HG02885 (cell line): ENCODE results near the gene FLT4.

Experiments
- ATAC-seq: cut with Tn5 transposase; IDR thresholded peaks from one replicate; pipeline ENCODE4 v1.9.1; 2021; ENCODE audit warnings: mild to moderate bottlenecking; ENCODE audit not compliant: unreplicated experiment, poor library complexity

The FLT4 gene

DNA sequence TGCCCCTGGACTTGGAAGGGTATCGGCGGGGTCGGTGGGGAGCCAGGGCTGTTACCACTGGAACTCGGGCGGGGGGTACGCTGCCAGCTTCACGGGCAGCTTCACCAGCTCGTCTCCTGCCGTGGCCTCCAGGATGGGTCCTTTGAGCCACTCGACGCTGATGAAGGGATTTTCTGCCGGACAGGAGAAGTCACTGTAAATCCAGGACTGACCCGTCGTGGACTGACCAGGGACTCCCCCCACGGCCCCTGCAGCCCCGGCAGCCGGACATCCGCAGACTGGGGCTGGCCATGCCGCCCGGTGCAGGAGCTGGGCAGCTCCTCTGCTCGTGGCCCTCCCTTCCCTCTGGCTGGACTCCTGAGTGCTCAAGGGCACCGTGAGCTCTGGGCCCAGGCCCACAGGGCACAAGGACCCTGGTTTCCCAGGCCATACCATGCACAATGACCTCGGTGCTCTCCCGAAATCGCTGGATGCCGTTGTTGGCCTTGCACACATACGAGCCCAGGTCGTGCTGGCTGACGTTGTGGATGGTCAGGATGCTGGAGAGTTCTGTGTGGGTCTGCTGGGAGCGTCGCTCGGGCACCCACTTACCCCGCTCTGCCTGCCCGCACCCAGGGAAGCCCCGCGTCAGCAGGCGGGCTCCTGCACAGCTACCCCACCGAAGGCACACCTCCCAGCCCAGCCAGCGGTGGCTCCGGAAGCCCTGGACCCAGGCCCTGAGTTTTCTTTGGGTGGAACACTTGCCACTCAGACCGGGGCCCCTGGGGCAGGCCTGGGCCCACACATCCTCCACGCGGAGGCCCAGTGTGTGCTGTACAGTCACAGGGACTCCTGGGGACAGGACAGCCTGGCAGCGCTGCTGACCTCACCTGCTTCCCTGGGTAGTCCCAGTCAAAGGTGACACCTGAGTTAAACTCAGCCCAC is 20.3 kb downstream of the FLT4 start:
- no peak for ATAC-seq

- ATAC-seq = no peak
Measured at GRCh38 chr5:180628211-180628610, 21.2 kb downstream of the FLT4 start.

DNA sequence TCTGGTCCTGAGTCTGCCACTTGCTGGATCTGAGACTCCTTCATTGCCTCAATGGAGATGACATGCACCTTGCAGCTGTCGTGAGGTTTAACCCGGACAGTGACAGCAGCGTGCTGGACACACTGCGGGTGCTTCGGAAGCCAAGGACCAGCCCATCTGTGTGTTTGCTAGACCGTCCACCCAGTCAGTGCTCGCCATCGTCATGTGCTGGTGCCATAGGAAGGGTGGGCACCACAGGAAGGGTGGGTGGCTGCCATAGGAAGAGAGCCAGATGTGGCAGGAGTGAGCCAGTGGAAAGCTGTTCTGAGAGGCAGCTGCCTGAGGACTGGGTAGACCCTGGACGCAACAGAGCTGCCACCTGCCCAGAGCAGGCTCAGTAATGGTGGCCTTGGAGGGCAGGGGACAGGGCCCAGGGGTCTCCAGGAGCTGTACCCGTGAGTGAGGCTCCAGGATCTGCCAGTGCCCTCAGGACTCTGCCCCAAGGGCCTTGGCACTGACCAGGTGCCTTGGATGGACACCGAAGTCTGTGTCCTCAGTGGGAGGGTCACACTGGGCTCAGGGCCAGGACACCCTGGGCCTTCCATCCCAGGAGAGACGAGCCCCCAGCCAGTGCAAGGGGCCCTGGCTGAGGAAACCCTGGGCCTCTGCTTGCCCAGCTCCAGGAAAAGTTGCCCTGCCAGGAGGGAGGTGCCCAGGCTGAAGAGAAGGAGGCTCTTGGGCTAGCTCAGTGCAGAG is 21.8 kb downstream of the FLT4 start:
- ATAC-seq = no peak

- no peak for ATAC-seq
Measured at GRCh38 chr5:180626661-180627385, 22.6 kb downstream of the FLT4 start.

DNA sequence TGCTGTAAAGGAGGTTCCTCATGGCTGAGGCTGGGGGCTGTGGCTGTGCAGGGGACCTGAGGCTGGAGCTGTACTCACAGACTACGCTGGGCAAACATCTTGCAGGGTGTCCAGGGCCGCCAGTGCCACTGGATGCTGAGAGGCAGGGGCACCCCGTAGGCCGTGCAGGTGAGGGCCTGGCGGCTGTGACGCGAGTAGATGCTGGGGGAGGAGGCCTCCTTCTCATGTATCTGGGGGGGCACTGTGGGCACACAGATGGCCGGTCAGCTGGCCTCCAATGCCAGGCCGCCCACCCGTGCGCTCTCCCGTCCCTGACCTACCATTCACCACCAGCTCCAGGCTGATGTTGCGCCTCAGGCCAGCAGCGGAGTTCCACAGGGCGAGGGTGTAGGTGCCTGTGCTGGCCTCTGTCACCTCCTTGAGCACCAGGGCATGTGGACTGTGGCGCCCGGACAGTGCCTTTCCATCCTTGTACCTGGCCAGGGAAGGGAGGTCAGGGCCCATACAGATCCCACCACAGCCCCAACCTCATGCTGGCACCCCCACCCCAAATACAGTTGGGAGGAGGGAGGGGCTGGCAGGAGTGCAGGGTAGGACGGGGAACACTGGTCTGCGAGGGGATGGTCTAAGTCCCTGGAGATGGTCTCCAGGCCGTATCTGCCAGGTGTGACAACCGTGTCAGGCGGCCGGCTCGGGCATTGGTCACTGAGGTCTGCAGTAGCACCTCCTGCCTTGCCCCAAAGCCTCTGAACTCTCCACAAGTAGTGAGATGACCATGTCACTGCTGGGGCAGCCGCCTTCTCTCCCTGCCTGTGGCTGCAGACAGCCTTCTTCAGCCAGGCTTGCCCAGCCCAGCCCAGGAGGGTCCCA is 23.4 kb downstream of the FLT4 start:
- ATAC-seq = no peak

DNA sequence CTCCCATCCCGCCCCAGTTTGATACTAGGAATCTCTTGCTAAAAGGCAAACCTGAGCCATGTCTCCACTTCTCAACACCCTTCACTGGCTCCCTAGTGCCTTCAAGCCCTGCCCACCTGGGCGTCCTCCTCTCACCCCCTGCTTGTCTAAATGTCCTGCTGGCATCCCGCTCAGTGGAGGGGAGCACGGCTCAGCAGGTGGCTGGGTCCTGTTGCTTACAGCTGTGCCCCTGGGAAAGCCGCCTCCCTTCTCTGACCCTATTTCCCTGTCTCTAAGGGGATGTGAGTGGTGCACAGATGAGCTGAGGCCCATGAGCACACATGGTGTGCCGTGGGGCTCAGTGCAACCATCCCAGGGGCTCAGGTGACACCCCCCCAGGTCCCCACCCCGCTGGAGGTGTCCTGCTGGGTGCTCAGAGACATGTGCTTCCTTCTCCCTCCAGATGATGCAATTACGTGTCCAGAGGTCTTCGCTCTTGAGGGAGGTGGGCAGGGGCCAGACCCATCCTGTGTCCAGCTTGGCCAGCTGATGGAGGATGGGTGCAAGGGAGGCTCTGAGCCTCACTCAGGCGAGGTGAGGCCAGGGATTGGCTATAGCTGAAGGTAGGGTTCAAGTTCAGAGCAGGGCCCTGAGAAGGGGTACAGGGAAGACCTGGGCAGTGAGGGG is 24.1 kb downstream of the FLT4 start:
- no peak for ATAC-seq

DNA sequence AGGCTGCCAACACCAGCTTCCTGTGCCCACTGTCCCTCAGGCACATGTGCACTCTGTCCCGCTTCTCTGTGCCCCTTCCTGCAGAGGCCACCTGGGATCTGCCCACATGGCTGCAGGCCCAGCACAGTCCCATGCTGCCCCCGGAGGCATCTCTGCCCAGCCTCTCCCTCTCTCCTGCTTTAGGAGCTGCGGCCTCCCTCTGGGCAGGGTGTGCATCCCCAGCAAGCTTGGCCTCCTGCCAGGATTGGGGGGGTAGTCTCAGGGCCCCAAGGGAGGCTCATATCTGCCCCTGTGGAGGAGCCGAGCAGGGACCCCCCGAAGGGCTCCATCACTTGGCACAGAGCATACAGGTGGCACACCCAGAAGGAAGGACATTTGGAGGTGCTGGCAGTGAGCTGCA is 24.8 kb downstream of the FLT4 start:
- ATAC-seq = no peak

DNA sequence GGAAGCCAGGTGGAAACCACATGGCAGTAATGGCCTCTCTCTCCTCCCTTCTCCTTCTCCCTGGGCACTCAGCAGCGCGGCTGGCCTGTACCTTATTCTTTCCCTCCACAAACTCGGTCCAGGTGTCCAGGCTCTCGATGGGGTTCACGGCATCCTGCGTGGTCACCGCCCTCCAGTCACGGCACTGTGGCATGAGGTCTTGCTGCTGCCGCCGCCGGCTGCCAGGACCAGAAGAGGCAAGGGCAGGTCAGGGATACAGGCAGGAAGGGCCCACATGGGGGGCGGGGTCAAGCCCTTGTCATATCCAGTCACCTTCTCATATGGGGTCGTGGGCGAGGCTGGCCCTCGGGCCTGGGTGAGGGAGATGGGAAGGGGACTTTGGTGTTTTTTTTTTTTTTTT is 25.6 kb downstream of the FLT4 start:
- no peak for ATAC-seq

- no peak for ATAC-seq
Measured at GRCh38 chr5:180623411-180623834, 26.0 kb downstream of the FLT4 start.

DNA sequence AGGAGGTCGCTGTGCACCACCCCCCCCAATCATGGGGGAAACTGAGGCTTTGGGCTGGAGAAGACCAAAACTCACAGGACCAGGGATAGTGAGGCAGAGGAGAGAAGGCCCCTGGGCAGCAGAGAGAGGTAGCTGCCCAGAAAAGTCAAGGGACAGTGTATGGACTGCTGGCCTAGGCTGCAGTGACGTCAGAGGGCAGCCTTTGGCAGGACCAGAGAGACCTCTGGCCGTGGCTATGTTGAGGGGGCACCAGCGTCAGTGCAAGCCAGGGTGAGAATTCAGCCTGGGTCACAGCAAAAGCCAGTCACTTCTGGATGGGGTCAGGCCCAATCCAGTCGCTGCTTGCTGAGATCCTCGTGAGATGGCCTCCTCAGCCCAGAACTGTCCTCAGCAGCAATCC is 26.5 kb downstream of the FLT4 start:
- ATAC-seq = no peak

DNA sequence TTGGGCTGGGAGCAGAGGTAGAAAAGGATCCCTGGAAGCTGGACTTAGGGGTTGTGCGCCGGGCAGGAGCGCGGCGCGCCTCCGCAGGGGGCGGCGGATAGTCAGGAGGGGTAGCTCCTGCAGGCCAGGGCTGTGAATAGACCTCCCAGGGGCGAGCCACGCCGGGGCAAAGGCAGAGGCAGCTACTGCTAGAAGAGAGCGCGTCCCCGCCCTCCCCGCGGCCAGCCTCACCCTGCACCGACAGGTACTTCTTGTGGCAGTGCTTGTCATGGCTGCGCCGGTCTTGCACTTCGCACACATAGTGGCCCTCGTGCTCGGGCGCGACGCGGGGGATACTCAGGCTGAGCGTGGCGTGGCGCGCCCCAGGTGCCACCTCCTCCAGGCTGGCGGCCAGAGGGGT is 28.1 kb downstream of the FLT4 start:
- no peak for ATAC-seq

DNA sequence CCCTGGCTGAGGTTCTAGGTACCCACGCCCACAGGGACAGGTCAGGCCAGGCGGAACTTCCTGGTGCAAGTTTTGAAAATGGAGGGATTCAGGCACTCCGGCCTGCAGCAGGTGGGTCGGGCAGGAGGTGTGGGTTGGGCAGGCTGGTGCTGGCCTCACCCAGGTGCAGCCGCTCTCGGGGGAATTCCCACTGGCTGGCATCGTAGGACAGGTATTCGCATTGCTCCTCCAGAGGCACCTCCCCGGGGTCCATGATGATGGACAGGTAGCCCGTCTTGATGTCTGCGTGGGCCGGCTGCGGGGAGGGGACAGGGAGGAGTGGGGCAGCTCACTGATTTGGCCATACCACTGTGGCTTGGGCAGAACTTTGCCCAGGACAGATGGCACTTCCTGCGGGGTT is 29.4 kb downstream of the FLT4 start:
- ATAC-seq = no peak

GRCh38 chr5:180619563-180619915 is 29.9 kb downstream of the FLT4 start:
- no peak for ATAC-seq

GRCh38 chr5:180618829-180619562 is 30.4 kb downstream of the FLT4 start:
- ATAC-seq = no peak

- ATAC-seq = no peak
Measured at GRCh38 chr5:180618487-180618828, 30.9 kb downstream of the FLT4 start.

DNA sequence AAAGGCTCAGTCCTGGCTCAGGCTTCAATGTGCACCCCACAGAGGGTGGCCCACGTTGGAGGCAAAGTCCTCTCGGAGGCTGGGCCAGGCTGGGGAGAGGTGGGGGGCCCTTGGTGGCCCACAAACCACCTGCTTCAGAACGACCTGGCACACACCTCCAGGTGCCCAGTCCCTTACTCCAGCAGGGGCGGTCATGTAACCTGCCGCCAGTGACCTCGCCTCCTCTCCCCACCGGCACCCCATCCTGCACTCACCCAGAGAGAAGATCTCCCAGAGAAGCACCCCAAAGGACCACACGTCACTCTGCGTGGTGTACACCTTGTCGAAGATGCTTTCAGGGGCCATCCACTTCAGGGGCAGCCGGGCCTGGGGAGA is 35.6 kb downstream of the FLT4 start:
- no peak for ATAC-seq

GRCh38 chr5:180613188-180613813 is 36.1 kb downstream of the FLT4 start:
- ATAC-seq = no peak

- no peak for ATAC-seq
Measured at GRCh38 chr5:180612683-180613082, 36.7 kb downstream of the FLT4 start.
